Tibial artery (tissue), 4 donors: ENCODE measurements around the gene VSTM2B.

ENCODE experiments used
- DNase-seq, 2 donors: peaks; one replicate each; pipeline ENCODE4 v3.0.0-alpha.2; 2019
- H3K27ac ChIP-seq, 2 donors: fragments of 200-600 bp; sonication (generic) in 1 of 2; 1 replicate in 1 of 2; 2 replicates in 1 of 2; pipeline ENCODE4 v1.5.1; 2018 to 2019; ENCODE audit warnings: mild to moderate bottlenecking in 1 of 2
- H3K27me3 ChIP-seq, 2 donors: fragments of 200-600 bp; sonication (generic) in 1 of 2; one replicate each; pipeline versions ENCODE4 v1.5.1 to v1.6.0; 2016 to 2019
- H3K36me3 ChIP-seq, 3 donors: fragments of 200-600 bp; sonication (generic) in 2 of 3; one replicate each; pipeline ENCODE4 v1.5.1; 2016 to 2019; ENCODE audit warnings: mild to moderate bottlenecking in 2 of 3
- H3K4me1 ChIP-seq, 4 donors: fragments of 200-600 bp; sonication (generic) in 2 of 4; 1 replicate in 3 of 4; 2 replicates in 1 of 4; pipeline ENCODE4 v1.5.1; 2016 to 2019
- H3K4me3 ChIP-seq, 2 donors: fragments of 200-600 bp; sonication (generic) in 1 of 2; 1 replicate in 1 of 2; 2 replicates in 1 of 2; pipeline ENCODE4 v1.5.1; 2018 to 2019; ENCODE audit warnings: mild to moderate bottlenecking in 2 of 2
- H3K9me3 ChIP-seq, 3 donors: fragments of 200-600 bp; sonication (generic) in 1 of 3; one replicate each; pipeline ENCODE4 v1.5.1; 2016 to 2019
- CTCF ChIP-seq, 2 experiments: fragments of 200-600 bp in 1 of 2; fragments of 450-650 bp in 1 of 2; IDR thresholded peaks; one replicate each; pipeline ENCODE4 v1.5.1; 2017 to 2019; ENCODE audit warnings: antibody characterized with exemption in 2 of 2, mild to moderate bottlenecking in 1 of 2, moderate library complexity in 1 of 2
- intact Hi-C: fragments of 100-400 bp; cut with DNase I; formaldehyde crosslinking; loops from one replicate; pipeline ENCODE4 v1.15.0; 2023; ENCODE audit warnings: low total_unique reads

The VSTM2B gene

GRCh38 chr19:29559743-29560142 is 33.9 kb downstream of the VSTM2B start:
- no peak overlapping the region for H3K4me3 ChIP-seq
- no peak for TF ChIP-seq CTCF (IDR thresholded peaks at IDR 0.05)
- intact Hi-C loops: no loop called here
- H3K27me3 ChIP-seq: no peaks in the 10 kb centered on the region
- H3K36me3 ChIP-seq: no peaks in the 10 kb centered on the region
- no peaks in the 10 kb centered on the region for H3K4me1 ChIP-seq
- H3K9me3 ChIP-seq: peaks cover 0 to 24% (median 13%) of the 10 kb centered on the region in 3 donors
- H3K27ac ChIP-seq: no peak overlapping the region
- no peak for DNase-seq

- Histone ChIP-seq H3K36me3 (no peaks in the 10 kb centered on the region), H3K4me3 (no peak overlapping the region), H3K27ac (no peak overlapping the region), H3K27me3 (no peaks in the 10 kb centered on the region), H3K4me1 (no peaks in the 10 kb centered on the region), H3K9me3 (peaks cover 0 to 24% (median 10%) of the 10 kb centered on the region in 3 donors)
- peak in 1 of 2 donors; percentile 45 for DNase-seq
- TF ChIP-seq CTCF (IDR thresholded peaks at IDR 0.05): no peak
- intact Hi-C loops: no loop called here
Measured at GRCh38 chr19:29560313-29561075, 34.7 kb downstream of the VSTM2B start.

- DNase-seq: peak in 1 of 2 donors; percentile 32
- intact Hi-C loops: no loop called here
- TF ChIP-seq CTCF (IDR thresholded peaks at IDR 0.05): no peak
- Histone ChIP-seq H3K36me3 (no peaks in the 10 kb centered on the region), H3K4me1 (no peaks in the 10 kb centered on the region), H3K27me3 (peaks cover 0 to 5% of the 10 kb centered on the region in 2 donors), H3K9me3 (peaks cover 0 to 24% (median 10%) of the 10 kb centered on the region in 3 donors), H3K4me3 (no peak overlapping the region), H3K27ac (no peak overlapping the region)
Measured at GRCh38 chr19:29561601-29562000, 35.8 kb downstream of the VSTM2B start.

- Histone ChIP-seq H3K9me3 (peaks cover 0 to 24% (median 10%) of the 10 kb centered on the region in 3 donors), H3K4me3 (no peak overlapping the region), H3K27me3 (peaks cover 0 to 13% of the 10 kb centered on the region in 2 donors), H3K27ac (no peak overlapping the region), H3K36me3 (no peaks in the 10 kb centered on the region), H3K4me1 (no peaks in the 10 kb centered on the region)
- peak in 1 of 2 donors; percentile 47 for DNase-seq
- TF ChIP-seq CTCF (IDR thresholded peaks at IDR 0.05): no peak
- intact Hi-C loops: no loop called here
Measured at GRCh38 chr19:29562299-29563297, 36.8 kb downstream of the VSTM2B start.

- peak in 1 of 2 donors; percentile 38 for DNase-seq
- no peak for TF ChIP-seq CTCF (IDR thresholded peaks at IDR 0.05)
- intact Hi-C loops: no loop called here
- Histone ChIP-seq H3K4me3 (no peak overlapping the region), H3K27ac (no peak overlapping the region), H3K27me3 (peaks cover 0 to 20% of the 10 kb centered on the region in 2 donors), H3K9me3 (peaks cover 0 to 17% (median 10%) of the 10 kb centered on the region in 3 donors), H3K36me3 (no peaks in the 10 kb centered on the region), H3K4me1 (no peaks in the 10 kb centered on the region)
Measured at GRCh38 chr19:29563486-29564101, 37.8 kb downstream of the VSTM2B start.
